ENCODE results near the gene GPC5. TPM values are rescaled to one million over a fixed set of nuclear protein-coding genes. Genes with fewer than 3 reads are reported as not detected.

Gene GPC5
- total and polyA plus RNA-seq, 4 donors = 0.51 to 22.4 (median 2.0) TPM

DNA sequence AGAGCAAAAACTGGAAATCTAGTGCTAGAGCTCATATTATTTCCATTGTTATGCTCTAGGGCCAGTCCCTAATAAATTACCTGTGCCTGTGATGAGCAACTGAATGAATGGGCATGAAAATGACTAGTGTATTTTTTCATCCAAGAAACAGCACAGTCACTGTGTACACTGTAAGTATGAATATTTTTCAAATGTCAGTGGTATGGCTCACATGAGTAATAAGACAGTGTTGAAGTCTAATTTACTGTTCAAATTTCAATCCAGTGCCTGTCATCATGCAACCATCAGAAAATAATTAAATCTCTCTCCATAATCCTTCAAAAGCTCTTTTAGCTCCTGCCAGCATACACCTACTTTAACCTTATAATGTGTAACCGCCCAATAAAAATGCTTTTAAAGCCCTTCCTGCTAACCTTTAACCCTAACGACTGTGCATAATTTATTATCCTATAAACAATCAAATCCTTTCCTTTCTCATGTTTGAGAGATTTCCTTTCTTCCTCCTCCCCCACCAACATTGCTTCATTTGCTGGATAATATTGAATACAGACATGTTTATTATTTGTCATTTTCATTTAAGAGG, 378.3 kb downstream of the GPC5 start:
- H3K36me3 ChIP-seq (ENCODE audit: control insufficient read depth in 4 of 4, insufficient read depth in 3 of 4, low read depth in 1 of 4, low read length in 3 of 4) = no peaks in the 10 kb centered on the region
- no peak overlapping the region for H3K4me3 ChIP-seq (ENCODE audit: low read depth in 1 of 3, low read length in 3 of 3)
- no peaks in the 10 kb centered on the region for H3K27me3 ChIP-seq (ENCODE audit: control insufficient read depth in 4 of 4, insufficient read depth in 4 of 4, low read length in 3 of 4)
- 62% methylated on average over 2 of the region's 2 CpGs for WGBS
- no peak overlapping the region for H3K9ac ChIP-seq (ENCODE audit: low read depth in 1 of 2, low read length in 2 of 2)
- no peak for DNase-seq (ENCODE audit: low spot score)
- TF ChIP-seq JUND (IDR thresholded peaks at IDR 0.05) = no peak
- TF ChIP-seq EGR1 (IDR thresholded peaks at IDR 0.05; ENCODE audit: low read depth in 2 of 2) = no peak
- TF ChIP-seq YY1 (IDR thresholded peaks at IDR 0.05) = no peak
- no peak for TF ChIP-seq FOXA2 (IDR thresholded peaks at IDR 0.05)
- TF ChIP-seq, protein P1, sequence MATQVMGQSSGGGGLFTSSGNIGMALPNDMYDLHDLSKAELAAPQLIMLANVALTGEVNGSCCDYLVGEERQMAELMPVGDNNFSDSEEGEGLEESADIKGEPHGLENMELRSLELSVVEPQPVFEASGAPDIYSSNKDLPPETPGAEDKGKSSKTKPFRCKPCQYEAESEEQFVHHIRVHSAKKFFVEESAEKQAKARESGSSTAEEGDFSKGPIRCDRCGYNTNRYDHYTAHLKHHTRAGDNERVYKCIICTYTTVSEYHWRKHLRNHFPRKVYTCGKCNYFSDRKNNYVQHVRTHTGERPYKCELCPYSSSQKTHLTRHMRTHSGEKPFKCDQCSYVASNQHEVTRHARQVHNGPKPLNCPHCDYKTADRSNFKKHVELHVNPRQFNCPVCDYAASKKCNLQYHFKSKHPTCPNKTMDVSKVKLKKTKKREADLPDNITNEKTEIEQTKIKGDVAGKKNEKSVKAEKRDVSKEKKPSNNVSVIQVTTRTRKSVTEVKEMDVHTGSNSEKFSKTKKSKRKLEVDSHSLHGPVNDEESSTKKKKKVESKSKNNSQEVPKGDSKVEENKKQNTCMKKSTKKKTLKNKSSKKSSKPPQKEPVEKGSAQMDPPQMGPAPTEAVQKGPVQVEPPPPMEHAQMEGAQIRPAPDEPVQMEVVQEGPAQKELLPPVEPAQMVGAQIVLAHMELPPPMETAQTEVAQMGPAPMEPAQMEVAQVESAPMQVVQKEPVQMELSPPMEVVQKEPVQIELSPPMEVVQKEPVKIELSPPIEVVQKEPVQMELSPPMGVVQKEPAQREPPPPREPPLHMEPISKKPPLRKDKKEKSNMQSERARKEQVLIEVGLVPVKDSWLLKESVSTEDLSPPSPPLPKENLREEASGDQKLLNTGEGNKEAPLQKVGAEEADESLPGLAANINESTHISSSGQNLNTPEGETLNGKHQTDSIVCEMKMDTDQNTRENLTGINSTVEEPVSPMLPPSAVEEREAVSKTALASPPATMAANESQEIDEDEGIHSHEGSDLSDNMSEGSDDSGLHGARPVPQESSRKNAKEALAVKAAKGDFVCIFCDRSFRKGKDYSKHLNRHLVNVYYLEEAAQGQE (IDR thresholded peaks at IDR 0.05) = no peak
- TF ChIP-seq, protein P2, sequence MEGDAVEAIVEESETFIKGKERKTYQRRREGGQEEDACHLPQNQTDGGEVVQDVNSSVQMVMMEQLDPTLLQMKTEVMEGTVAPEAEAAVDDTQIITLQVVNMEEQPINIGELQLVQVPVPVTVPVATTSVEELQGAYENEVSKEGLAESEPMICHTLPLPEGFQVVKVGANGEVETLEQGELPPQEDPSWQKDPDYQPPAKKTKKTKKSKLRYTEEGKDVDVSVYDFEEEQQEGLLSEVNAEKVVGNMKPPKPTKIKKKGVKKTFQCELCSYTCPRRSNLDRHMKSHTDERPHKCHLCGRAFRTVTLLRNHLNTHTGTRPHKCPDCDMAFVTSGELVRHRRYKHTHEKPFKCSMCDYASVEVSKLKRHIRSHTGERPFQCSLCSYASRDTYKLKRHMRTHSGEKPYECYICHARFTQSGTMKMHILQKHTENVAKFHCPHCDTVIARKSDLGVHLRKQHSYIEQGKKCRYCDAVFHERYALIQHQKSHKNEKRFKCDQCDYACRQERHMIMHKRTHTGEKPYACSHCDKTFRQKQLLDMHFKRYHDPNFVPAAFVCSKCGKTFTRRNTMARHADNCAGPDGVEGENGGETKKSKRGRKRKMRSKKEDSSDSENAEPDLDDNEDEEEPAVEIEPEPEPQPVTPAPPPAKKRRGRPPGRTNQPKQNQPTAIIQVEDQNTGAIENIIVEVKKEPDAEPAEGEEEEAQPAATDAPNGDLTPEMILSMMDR (IDR thresholded peaks at IDR 0.05; ENCODE audit: low read depth, low read length, missing input control) = no peak
- TF ChIP-seq, protein P3, sequence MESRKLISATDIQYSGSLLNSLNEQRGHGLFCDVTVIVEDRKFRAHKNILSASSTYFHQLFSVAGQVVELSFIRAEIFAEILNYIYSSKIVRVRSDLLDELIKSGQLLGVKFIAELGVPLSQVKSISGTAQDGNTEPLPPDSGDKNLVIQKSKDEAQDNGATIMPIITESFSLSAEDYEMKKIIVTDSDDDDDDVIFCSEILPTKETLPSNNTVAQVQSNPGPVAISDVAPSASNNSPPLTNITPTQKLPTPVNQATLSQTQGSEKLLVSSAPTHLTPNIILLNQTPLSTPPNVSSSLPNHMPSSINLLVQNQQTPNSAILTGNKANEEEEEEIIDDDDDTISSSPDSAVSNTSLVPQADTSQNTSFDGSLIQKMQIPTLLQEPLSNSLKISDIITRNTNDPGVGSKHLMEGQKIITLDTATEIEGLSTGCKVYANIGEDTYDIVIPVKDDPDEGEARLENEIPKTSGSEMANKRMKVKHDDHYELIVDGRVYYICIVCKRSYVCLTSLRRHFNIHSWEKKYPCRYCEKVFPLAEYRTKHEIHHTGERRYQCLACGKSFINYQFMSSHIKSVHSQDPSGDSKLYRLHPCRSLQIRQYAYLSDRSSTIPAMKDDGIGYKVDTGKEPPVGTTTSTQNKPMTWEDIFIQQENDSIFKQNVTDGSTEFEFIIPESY (IDR thresholded peaks at IDR 0.05) = no peak
- no peak for TF ChIP-seq TAF1 (conservative IDR thresholded peaks at IDR 0.05)
- no peak for TF ChIP-seq HNF4G (IDR thresholded peaks at IDR 0.05)
- no peak overlapping the region for H3K27ac ChIP-seq (ENCODE audit: low read depth in 1 of 2, low read length in 2 of 2)
- no peaks in the 10 kb centered on the region for H3K9me3 ChIP-seq (ENCODE audit: control insufficient read depth in 4 of 4, low read length in 3 of 4)
- no peaks in the 10 kb centered on the region for H3K4me1 ChIP-seq (ENCODE audit: control insufficient read depth in 4 of 4, insufficient read depth in 4 of 4, low read length in 3 of 4)

DNA sequence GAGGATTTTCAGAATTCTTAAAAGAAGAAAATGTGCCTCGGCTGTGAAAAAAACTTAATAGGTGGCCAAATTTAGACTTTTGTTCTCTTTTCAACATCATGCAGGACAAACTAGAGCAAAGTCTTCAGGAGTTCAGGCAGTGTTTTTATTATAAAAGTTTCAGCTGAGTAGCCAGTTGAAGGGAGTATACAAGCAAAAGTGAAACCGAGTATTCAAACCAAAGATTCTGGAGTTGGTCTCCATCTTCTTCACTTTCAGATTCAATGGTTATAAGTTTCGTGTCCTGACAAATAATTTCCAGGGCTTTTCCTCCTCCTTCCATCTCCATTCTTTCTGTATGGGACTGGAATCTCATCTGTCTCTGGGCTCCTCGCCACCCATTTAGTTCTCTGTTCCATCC, 379.7 kb downstream of the GPC5 start:
- Histone ChIP-seq H3K4me3 (ENCODE audit: low read depth in 1 of 3, low read length in 3 of 3) (no peak overlapping the region), H3K9me3 (ENCODE audit: control insufficient read depth in 4 of 4, low read length in 3 of 4) (no peaks in the 10 kb centered on the region), H3K27me3 (ENCODE audit: control insufficient read depth in 4 of 4, insufficient read depth in 4 of 4, low read length in 3 of 4) (no peaks in the 10 kb centered on the region), H3K9ac (ENCODE audit: low read depth in 1 of 2, low read length in 2 of 2) (no peak overlapping the region), H3K4me1 (ENCODE audit: control insufficient read depth in 4 of 4, insufficient read depth in 4 of 4, low read length in 3 of 4) (no peaks in the 10 kb centered on the region), H3K27ac (ENCODE audit: low read depth in 1 of 2, low read length in 2 of 2) (no peak overlapping the region), H3K36me3 (ENCODE audit: control insufficient read depth in 4 of 4, insufficient read depth in 3 of 4, low read depth in 1 of 4, low read length in 3 of 4) (no peaks in the 10 kb centered on the region)
- DNase-seq (ENCODE audit: low spot score) = no peak
- WGBS = 87% methylated on average over 4 of the region's 4 CpGs
- TF ChIP-seq GABPA (IDR thresholded peaks at IDR 0.05 in 1 of 2, conservative IDR thresholded peaks at IDR 0.05 in 1 of 2) (no peak), FOXA1 (IDR thresholded peaks at IDR 0.05) (no peak), HNF4A (conservative IDR thresholded peaks at IDR 0.05) (no peak), FOXA2 (IDR thresholded peaks at IDR 0.05) (no peak), RAD21 (IDR thresholded peaks at IDR 0.05) (no peak), RXRA (IDR thresholded peaks at IDR 0.05) (no peak), SP1 (IDR thresholded peaks at IDR 0.05) (no peak), JUND (IDR thresholded peaks at IDR 0.05) (no peak), HNF4G (IDR thresholded peaks at IDR 0.05) (no peak), TAF1 (conservative IDR thresholded peaks at IDR 0.05) (no peak), NR2F2 (IDR thresholded peaks at IDR 0.05) (no peak), EGR1 (IDR thresholded peaks at IDR 0.05; ENCODE audit: low read depth in 2 of 2) (no peak), YY1 (IDR thresholded peaks at IDR 0.05) (no peak)
- TF ChIP-seq, protein P1 (IDR thresholded peaks at IDR 0.05) = no peak
- TF ChIP-seq, protein P3 (IDR thresholded peaks at IDR 0.05) = no peak
- TF ChIP-seq, protein P4, sequence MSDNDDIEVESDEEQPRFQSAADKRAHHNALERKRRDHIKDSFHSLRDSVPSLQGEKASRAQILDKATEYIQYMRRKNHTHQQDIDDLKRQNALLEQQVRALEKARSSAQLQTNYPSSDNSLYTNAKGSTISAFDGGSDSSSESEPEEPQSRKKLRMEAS (IDR thresholded peaks at IDR 0.05) = no peak
- TF ChIP-seq, protein P5, sequence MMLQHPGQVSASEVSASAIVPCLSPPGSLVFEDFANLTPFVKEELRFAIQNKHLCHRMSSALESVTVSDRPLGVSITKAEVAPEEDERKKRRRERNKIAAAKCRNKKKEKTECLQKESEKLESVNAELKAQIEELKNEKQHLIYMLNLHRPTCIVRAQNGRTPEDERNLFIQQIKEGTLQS (IDR thresholded peaks at IDR 0.05) = no peak
